ENCODE results near the gene FHDC1.

The FHDC1 gene

GRCh38 chr4:152910521-152910920, 25.6 kb upstream of the FHDC1 start:
- no peak overlapping the region for H3K4me3 ChIP-seq (ENCODE audit: low read length)
- no peaks in the 10 kb centered on the region for H3K9me3 ChIP-seq (ENCODE audit: control insufficient read depth, insufficient read depth, low read length)
- H3F3A ChIP-seq (ENCODE audit: control insufficient read depth, insufficient read depth) = no peaks in the 10 kb centered on the region
- no peak overlapping the region for H3K4me2 ChIP-seq (ENCODE audit: low read length)
- H4K20me1 ChIP-seq (ENCODE audit: control insufficient read depth, insufficient read depth, low read depth, low read length) = no peaks in the 10 kb centered on the region
- H3K9me2 ChIP-seq (replicated peaks; ENCODE audit: control insufficient read depth, low read length) = no peaks in the 10 kb centered on the region
- H3K36me3 ChIP-seq (ENCODE audit: control insufficient read depth, low read length) = no peaks in the 10 kb centered on the region
- no peaks in the 10 kb centered on the region for H3K27me3 ChIP-seq (ENCODE audit: control insufficient read depth, low read length)
- TF ChIP-seq, protein P1, sequence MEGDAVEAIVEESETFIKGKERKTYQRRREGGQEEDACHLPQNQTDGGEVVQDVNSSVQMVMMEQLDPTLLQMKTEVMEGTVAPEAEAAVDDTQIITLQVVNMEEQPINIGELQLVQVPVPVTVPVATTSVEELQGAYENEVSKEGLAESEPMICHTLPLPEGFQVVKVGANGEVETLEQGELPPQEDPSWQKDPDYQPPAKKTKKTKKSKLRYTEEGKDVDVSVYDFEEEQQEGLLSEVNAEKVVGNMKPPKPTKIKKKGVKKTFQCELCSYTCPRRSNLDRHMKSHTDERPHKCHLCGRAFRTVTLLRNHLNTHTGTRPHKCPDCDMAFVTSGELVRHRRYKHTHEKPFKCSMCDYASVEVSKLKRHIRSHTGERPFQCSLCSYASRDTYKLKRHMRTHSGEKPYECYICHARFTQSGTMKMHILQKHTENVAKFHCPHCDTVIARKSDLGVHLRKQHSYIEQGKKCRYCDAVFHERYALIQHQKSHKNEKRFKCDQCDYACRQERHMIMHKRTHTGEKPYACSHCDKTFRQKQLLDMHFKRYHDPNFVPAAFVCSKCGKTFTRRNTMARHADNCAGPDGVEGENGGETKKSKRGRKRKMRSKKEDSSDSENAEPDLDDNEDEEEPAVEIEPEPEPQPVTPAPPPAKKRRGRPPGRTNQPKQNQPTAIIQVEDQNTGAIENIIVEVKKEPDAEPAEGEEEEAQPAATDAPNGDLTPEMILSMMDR (IDR thresholded peaks at IDR 0.05; ENCODE audit: low read depth, low read length, poor library complexity, severe bottlenecking) = no peak
- no peak for TF ChIP-seq EZH2phosphoT487 (IDR thresholded peaks at IDR 0.05; ENCODE audit: borderline replicate concordance, low read length)
- no peaks in the 10 kb centered on the region for H3K4me1 ChIP-seq (ENCODE audit: control insufficient read depth, low read length)
- H3K79me2 ChIP-seq (ENCODE audit: control insufficient read depth, low read length) = no peaks in the 10 kb centered on the region
- H3K27ac ChIP-seq (ENCODE audit: low read depth, low read length) = no peak overlapping the region

- H3K4me1 ChIP-seq (ENCODE audit: control insufficient read depth, low read length) = no peaks in the 10 kb centered on the region
- H3K9me3 ChIP-seq (ENCODE audit: control insufficient read depth, insufficient read depth, low read length) = peaks cover 10% of the 10 kb centered on the region
- TF ChIP-seq, protein P1 (IDR thresholded peaks at IDR 0.05; ENCODE audit: low read depth, low read length, poor library complexity, severe bottlenecking) = no peak
- TF ChIP-seq EZH2phosphoT487 (IDR thresholded peaks at IDR 0.05; ENCODE audit: borderline replicate concordance, low read length) = no peak
- H3F3A ChIP-seq (ENCODE audit: control insufficient read depth, insufficient read depth) = no peaks in the 10 kb centered on the region
- no peak overlapping the region for H3K4me3 ChIP-seq (ENCODE audit: low read length)
- no peaks in the 10 kb centered on the region for H4K20me1 ChIP-seq (ENCODE audit: control insufficient read depth, insufficient read depth, low read depth, low read length)
- no peaks in the 10 kb centered on the region for H3K36me3 ChIP-seq (ENCODE audit: control insufficient read depth, low read length)
- H3K27me3 ChIP-seq (ENCODE audit: control insufficient read depth, low read length) = no peaks in the 10 kb centered on the region
- H3K9me2 ChIP-seq (replicated peaks; ENCODE audit: control insufficient read depth, low read length) = no peaks in the 10 kb centered on the region
- no peaks in the 10 kb centered on the region for H3K79me2 ChIP-seq (ENCODE audit: control insufficient read depth, low read length)
- no peak overlapping the region for H3K4me2 ChIP-seq (ENCODE audit: low read length)
- no peak overlapping the region for H3K27ac ChIP-seq (ENCODE audit: low read depth, low read length)
These were observed 18.4 kb upstream of the FHDC1 start for GRCh38 chr4:152917543-152918395.

GRCh38 chr4:152919826-152920225, 16.3 kb upstream of the FHDC1 start:
- Histone ChIP-seq H3K79me2 (ENCODE audit: control insufficient read depth, low read length) (no peaks in the 10 kb centered on the region), H3K9me2 (replicated peaks; ENCODE audit: control insufficient read depth, low read length) (no peaks in the 10 kb centered on the region), H3K4me1 (ENCODE audit: control insufficient read depth, low read length) (no peaks in the 10 kb centered on the region), H4K20me1 (ENCODE audit: control insufficient read depth, insufficient read depth, low read depth, low read length) (no peaks in the 10 kb centered on the region), H3K4me2 (ENCODE audit: low read length) (no peak overlapping the region), H3K4me3 (ENCODE audit: low read length) (no peak overlapping the region), H3K27ac (ENCODE audit: low read depth, low read length) (no peak overlapping the region), H3F3A (ENCODE audit: control insufficient read depth, insufficient read depth) (no peaks in the 10 kb centered on the region), H3K27me3 (ENCODE audit: control insufficient read depth, low read length) (no peaks in the 10 kb centered on the region), H3K36me3 (ENCODE audit: control insufficient read depth, low read length) (no peaks in the 10 kb centered on the region), H3K9me3 (ENCODE audit: control insufficient read depth, insufficient read depth, low read length) (peaks cover 10% of the 10 kb centered on the region)
- TF ChIP-seq EZH2phosphoT487 (IDR thresholded peaks at IDR 0.05; ENCODE audit: borderline replicate concordance, low read length) = no peak
- TF ChIP-seq, protein P1 (IDR thresholded peaks at IDR 0.05; ENCODE audit: low read depth, low read length, poor library complexity, severe bottlenecking) = no peak
